HG03139 (cell line): ENCODE measurements around the gene HHAT.

Source experiments
- ATAC-seq: cut with Tn5 transposase; IDR thresholded peaks from one replicate; pipeline ENCODE4 v1.9.1; 2021; ENCODE audit not compliant: unreplicated experiment

Gene HHAT

GRCh38 chr1:210532223-210532598 is 203.5 kb downstream of the HHAT start:
- no peak for ATAC-seq

DNA sequence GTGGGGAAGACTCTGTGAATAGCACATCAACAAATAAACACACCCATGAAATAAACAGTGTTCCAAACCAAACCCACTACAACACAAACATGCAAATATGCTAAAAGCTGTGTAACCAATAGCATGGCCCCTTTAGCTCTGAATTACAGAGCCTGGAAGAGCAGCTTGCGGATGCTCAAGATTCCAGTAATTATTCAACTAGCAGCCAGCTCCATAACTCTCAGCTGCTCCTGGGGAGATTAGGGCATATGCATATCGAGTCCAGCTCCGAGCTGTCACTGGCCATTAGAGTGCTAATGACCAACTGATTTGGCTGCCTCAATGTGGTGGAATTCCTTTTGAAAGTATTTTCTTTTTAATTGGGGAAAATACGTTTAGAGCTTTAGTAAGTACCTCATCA is 207.1 kb downstream of the HHAT start:
- no peak for ATAC-seq

DNA sequence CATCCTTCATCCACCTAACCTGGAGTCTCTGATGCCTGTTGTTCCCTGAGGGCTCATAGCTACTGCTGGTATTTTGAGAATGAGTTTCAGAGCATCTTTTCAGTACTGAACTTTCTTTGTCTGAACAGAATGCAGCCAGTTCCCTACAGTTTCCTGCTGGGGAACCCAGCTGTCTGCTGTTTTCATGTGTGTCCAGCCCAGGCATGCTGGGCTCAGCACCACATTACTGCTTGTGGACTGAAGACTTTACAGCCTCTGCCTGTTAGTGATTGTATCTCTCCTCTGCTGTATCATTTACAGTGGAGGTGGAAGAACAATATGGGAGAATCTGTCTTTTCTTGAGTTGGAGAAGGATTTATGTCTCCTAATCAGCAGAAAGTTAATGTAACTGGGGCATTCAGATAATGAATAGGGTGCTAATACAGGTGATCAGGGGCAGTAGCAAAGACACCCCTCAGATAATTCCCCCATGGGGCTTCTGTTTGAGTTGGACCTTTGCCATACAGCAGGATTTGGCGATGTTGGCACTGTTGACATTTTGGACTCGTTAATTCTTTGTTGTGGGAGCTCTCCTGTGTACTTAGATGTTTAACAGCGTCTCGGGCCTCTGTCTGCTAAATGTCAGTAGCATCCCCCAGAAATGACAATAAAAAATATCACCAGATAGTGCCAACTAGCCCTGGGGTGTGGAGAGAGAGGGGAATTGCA is 207.7 kb downstream of the HHAT start:
- no peak for ATAC-seq

- no peak for ATAC-seq
Observed at GRCh38 chr1:210540288-210540687, 211.6 kb downstream of the HHAT start.

DNA sequence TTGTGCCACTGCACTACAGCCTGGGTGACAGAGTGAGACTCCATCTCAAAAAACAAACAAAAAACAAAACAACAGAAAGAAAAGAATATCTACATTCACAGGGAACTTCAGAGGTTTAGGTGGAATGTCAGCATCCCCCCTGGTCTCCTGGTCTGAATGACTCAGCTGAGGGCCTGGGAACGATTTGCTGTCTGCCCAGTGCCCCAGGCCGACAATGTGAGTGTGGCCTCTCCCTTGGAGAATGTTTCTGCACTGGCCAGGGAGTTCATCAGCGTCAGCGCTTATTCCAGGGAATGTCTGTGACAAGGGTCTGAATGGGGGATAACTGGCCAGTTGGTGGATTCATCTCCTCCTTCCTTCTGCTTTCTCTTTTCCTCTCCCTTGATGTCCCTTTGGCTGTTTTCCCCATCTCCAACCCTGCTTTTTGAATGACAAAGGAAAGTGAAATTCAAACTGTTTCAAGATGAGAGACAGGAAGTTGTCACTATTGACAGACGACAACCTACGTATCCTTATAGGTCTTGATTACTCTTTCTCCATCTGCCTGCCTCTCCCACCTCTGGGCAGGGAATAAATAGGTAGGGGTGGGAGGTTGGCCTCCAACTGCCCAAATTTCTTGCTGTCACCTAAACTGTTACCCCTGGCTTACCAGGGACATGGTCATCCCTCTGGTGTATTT is 213.1 kb downstream of the HHAT start:
- no peak for ATAC-seq

GRCh38 chr1:210551899-210552298 is 223.2 kb downstream of the HHAT start:
- no peak for ATAC-seq

GRCh38 chr1:210553711-210554110 is 225.0 kb downstream of the HHAT start:
- no peak for ATAC-seq

GRCh38 chr1:210554382-210554781 is 225.7 kb downstream of the HHAT start:
- no peak for ATAC-seq

- no peak for ATAC-seq
Observed at GRCh38 chr1:210556475-210556874, 227.8 kb downstream of the HHAT start.

DNA sequence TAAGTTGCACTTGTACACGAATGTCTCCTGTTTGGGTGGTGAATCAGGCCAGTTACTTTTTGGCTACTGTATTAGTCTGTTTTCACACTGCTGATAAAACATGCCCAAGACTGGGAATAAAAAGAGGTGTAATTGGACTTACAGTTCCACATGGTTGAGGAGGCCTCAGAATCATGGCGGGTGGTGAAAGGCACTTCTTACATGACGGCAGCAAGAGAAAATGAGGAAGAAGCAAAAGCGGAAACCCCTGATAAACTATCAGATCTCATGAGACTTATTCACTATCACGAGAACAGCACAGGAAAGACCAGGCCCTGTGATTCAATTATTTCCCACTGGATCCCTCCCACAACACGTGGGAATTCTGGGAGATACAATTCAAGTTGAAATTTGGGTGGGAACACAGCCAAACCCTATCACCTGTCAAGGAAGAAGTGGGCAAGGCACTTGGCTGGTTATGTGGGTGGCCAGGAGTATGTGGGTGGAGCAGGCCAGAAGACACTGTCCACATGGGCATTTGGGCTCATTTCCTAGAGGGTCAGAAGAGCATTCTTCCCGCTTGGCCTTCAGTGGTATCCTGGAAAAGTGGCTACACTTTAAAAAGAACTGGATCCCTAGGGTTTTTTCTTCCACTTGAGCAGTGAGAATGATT is 228.8 kb downstream of the HHAT start:
- no peak for ATAC-seq

- ATAC-seq = no peak
Observed at GRCh38 chr1:210558302-210558701, 229.6 kb downstream of the HHAT start.

GRCh38 chr1:210565306-210565705 is 236.6 kb downstream of the HHAT start:
- no peak for ATAC-seq

DNA sequence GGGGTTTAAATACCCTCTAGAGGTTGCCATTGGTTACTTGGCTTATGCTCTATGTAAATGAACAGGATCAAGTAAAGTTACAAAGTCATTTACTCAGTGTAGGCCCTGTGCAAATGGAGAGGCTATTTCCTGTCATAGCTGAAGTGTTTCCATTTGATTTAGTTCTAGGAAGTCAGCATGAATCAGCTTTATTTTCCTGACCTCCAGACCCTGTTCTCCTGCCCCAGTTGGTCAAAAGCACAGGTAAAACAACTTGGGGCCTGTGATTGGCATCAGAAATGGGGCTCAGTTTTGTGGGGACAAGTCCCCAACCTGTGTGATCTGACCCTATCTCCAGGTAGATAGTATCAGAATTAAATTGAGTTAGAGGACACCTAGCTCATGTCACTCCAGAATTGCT is 239.9 kb downstream of the HHAT start:
- no peak for ATAC-seq

DNA sequence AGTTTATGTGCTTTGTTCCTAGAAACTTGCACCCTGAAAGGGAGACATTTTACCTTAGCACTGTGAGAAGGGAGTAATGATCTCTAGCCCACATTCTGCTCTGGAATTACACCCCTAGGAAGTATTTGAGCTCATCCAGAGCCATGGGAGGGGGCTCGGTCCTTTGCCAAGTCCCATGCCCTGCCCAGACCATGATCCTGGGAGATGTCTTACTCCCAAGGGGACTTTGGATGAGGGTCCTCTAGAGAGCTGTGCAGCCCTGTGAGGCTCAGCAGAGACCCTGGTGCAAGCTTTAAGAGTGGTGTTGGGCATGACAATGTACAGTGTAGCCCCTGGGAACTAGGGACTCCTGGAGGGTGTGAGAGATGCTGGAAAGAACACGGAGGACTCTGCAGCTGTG is 241.4 kb downstream of the HHAT start:
- ATAC-seq = no peak

GRCh38 chr1:210571356-210572284 is 242.9 kb downstream of the HHAT start:
- ATAC-seq = no peak

- ATAC-seq = no peak
Observed at GRCh38 chr1:210573141-210573540, 244.4 kb downstream of the HHAT start.

DNA sequence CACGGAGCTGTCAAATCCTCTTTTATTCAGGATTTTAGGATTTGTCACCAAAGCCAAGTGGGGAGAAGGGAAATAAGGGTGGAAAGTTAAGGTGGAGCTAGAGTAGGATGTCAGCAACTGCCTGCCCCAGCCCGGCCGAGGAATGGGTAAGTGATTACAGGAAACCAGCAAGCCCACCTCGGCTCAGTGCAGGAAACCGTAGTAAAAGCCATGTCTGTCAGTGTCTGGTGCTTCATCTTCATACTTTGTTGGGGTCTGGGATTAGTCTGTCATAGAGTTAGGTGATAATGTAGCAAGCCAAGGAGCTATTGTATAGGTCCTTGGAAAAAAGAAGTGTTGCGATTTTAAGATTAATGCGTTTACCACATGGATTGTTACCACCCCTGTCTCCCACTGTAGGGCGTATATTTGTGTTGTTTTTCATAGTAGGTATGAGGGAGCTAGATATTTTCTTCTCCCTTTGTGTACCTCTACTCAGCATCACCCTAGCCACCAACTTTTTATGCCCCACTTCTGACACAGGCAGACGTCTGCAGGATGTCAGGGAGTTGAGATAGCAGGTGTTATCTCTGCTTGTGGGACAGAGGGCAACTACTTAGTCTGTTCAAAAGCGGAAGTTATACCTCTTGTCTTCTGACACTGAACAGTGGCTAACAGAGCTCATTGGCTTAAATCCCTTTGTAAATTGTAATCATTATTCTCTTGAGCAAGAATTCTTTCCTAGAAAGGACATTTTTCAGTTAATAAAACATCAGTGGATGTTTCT is 253.7 kb downstream of the HHAT start:
- peak; percentile 79 for ATAC-seq

DNA sequence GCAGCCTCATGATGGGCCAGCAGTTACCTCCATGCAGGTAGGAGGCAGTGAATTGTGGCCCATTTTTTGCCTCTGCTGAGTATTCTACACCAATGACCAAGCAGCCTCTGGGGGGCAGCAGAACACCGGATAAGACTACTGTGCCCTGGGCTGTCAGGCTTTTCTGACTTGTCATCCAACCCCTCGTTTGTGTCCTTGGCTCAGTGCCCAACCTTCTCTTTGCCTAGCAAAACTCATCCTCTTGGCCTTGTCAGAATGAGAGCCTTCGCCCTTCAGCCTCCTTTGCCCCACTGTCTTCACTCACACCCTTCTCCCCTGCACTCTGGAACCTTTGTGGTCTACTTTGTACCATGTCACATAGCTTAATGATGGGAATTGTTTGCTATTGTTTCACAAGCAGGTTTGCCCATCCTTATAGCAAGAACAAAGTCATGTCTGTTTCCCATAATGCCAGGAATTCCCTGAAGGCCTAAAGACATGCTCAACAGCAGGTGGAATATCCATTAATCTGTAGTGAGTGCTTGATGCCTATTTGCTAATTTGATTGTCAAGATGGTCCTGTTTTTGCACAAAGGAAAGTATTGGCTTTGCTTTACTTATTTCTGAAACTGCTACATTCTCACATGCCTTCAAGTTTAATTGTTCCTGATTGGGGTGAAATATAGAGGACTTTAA is 255.9 kb downstream of the HHAT start:
- peak; percentile 77 for ATAC-seq

GRCh38 chr1:210586771-210587170 is 258.1 kb downstream of the HHAT start:
- ATAC-seq = no peak

DNA sequence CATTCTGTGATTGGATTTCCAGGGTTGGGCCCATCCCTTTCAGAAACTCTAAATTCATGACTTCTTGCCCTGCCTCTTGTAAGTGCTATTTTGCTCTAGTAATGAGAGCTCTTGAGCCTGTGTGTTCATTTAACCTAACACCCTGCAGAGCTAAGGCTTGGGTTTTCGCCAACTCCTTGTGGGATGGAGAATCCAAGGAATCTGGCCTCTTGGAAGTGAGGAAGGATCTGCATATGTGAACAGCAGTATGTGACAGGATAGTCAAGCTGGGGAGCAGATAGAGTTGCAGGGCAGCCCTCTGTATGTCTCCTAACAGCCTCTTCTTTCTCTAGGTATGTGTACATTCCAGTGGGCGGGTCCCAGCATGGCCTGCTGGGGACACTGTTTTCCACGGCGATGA is 258.9 kb downstream of the HHAT start:
- ATAC-seq = no peak
